SK-N-SH (cell line): ENCODE measurements around the gene METTL21C. TPM values are rescaled to one million over a fixed set of nuclear protein-coding genes. Genes with fewer than 3 reads are reported as not detected.

Experiments
- CTCF ChIA-PET: fragments of 300-600, 350-600 bp; formaldehyde crosslinking; extraction: SDS; loops from one replicate; lab custom pipeline; 2021; lab: Yijun Ruan, JAX
- POLR2A ChIA-PET: fragments of 350-600 bp; sonication (Branson Sonifier 250); formaldehyde crosslinking; extraction: SDS; loops from one replicate; lab custom pipeline; 2020; ENCODE audit warnings: antibody characterized with exemption, inconsistent platforms; lab: Yijun Ruan, JAX
- DNase-seq: peaks from one replicate; pipeline ENCODE4 v3.0.0; 2012
- H2AFZ ChIP-seq: fragments of 200-600 bp; sonication (generic); 2 replicates; pipeline ENCODE4 v1.8.1; 2016; ENCODE audit warnings: antibody characterized with exemption, mild to moderate bottlenecking, low read depth
- H3F3A ChIP-seq: fragments of 200-600 bp; sonication (generic); replicated peaks from 2 replicates; pipeline ENCODE3; 2016; ENCODE audit warnings: antibody characterized with exemption, mild to moderate bottlenecking; ENCODE audit not compliant: insufficient read depth
- H3K27ac ChIP-seq, 2 experiments: fragments of 200-500 bp in 1 of 2; fragments of 200-600 bp in 1 of 2; sonication (Bioruptor generic) in 1 of 2; sonication (generic), shearing (Covaris generic) in 1 of 2; 2 replicates each; pipeline versions ENCODE4 v1.5.1 to v1.6.1; 2014 to 2016; ENCODE audit warnings: low read depth in 2 of 2, inconsistent platforms in 1 of 2, low read length in 1 of 2, mild to moderate bottlenecking in 1 of 2, mixed read lengths in 1 of 2
- H3K27me3 ChIP-seq: fragments of 200-600 bp; sonication (generic), shearing (Covaris generic); 2 replicates; pipeline ENCODE4 v1.6.1; 2016; ENCODE audit warnings: mixed run types; ENCODE audit not compliant: insufficient read depth
- H3K36me3 ChIP-seq, 2 experiments: fragments of 200-500 bp in 1 of 2; fragments of 200-600 bp in 1 of 2; sonication (Bioruptor generic) in 1 of 2; sonication (generic) in 1 of 2; replicated peaks in 1 of 2; 2 replicates each; pipeline versions ENCODE3 to v1.5.1; 2014 to 2016; ENCODE audit warnings: low read length in 1 of 2, mild to moderate bottlenecking in 1 of 2; ENCODE audit not compliant: insufficient read depth in 2 of 2, control insufficient read depth in 1 of 2
- H3K4me1 ChIP-seq, 2 experiments: fragments of 200-500 bp in 1 of 2; fragments of 200-600 bp in 1 of 2; sonication (Bioruptor generic) in 1 of 2; sonication (generic), shearing (Covaris generic) in 1 of 2; 2 replicates each; pipeline versions ENCODE4 v1.5.1 to v1.6.1; 2014 to 2016; ENCODE audit warnings: low read depth in 1 of 2, low read length in 1 of 2, mixed run types in 1 of 2; ENCODE audit not compliant: insufficient read depth in 2 of 2, control insufficient read depth in 1 of 2
- H3K4me2 ChIP-seq: fragments of 200-600 bp; sonication (generic), shearing (Covaris generic); 2 replicates; pipeline ENCODE4 v1.6.1; 2017; ENCODE audit warnings: mixed run types
- H3K4me3 ChIP-seq, 2 experiments: fragments of 200-500 bp in 1 of 2; fragments of 200-600 bp in 1 of 2; sonication (Bioruptor generic) in 1 of 2; sonication (generic), shearing (Covaris generic) in 1 of 2; 2 replicates each; pipeline versions ENCODE4 v1.5.1 to v1.8.1; 2014 to 2016; ENCODE audit warnings: low read depth in 2 of 2, inconsistent platforms in 1 of 2, low read length in 1 of 2, mild to moderate bottlenecking in 1 of 2, mixed read lengths in 1 of 2, moderate library complexity in 1 of 2
- H3K79me2 ChIP-seq: fragments of 200-600 bp; sonication (generic); 2 replicates; pipeline ENCODE4 v1.8.1; 2017; ENCODE audit warnings: mild to moderate bottlenecking; ENCODE audit not compliant: insufficient read depth
- H3K9ac ChIP-seq: fragments of 200-600 bp; sonication (generic); 2 replicates; pipeline ENCODE4 v1.6.1; 2017; ENCODE audit warnings: mixed run types
- H3K9me2 ChIP-seq: fragments of 200-600 bp; sonication (generic); 2 replicates; pipeline ENCODE4 v1.6.1; 2017; ENCODE audit warnings: mixed run types
- H3K9me3 ChIP-seq: fragments of 200-600 bp; sonication (generic); 2 replicates; pipeline ENCODE4 v1.6.1; 2017; ENCODE audit warnings: mixed run types, mild to moderate bottlenecking, moderate library complexity
- H4K20me1 ChIP-seq: fragments of 200-600 bp; sonication (generic); 2 replicates; pipeline ENCODE4 v1.6.1; 2017; ENCODE audit warnings: mild to moderate bottlenecking, mixed run types; ENCODE audit not compliant: insufficient read depth
- CTCF ChIP-seq: fragments of 200-600 bp; sonication (generic); IDR thresholded peaks from 2 replicates; pipeline ENCODE4 v1.6.1; 2017; ENCODE audit warnings: antibody characterized with exemption, mild to moderate bottlenecking, moderate library complexity
- ELF1 ChIP-seq: IDR thresholded peaks from 2 replicates; pipeline ENCODE4 v1.4.0; 2012
- EP300 ChIP-seq, 2 experiments: IDR thresholded peaks; 2 replicates each; pipeline versions ENCODE4 v1.4.0 to v1.6.1; 2012; ENCODE audit warnings: borderline replicate concordance in 1 of 2, low read depth in 1 of 2, low read length in 1 of 2
- FOSL2 ChIP-seq: IDR thresholded peaks from 2 replicates; pipeline ENCODE4 v1.4.0; 2012; ENCODE audit warnings: low read depth, mild to moderate bottlenecking, moderate library complexity, borderline replicate concordance
- FOXJ3 ChIP-seq: sonication (generic); formaldehyde crosslinking; IDR thresholded peaks from 2 replicates; pipeline ENCODE4 v1.5.1; 2020; ENCODE audit warnings: mild to moderate bottlenecking, missing genetic modification reagents
- JUND ChIP-seq: IDR thresholded peaks from 2 replicates; pipeline ENCODE4 v1.4.0; 2012
- MXI1 ChIP-seq: IDR thresholded peaks from 2 replicates; pipeline ENCODE4 v1.6.1; 2012; ENCODE audit warnings: mild to moderate bottlenecking, low read depth, low read length, improper control_type of control experiment
- NFIC ChIP-seq: IDR thresholded peaks from 2 replicates; pipeline ENCODE4 v1.4.0; 2012; ENCODE audit warnings: borderline replicate concordance
- RAD21 ChIP-seq: IDR thresholded peaks from 2 replicates; pipeline ENCODE4 v1.6.1; 2012; ENCODE audit warnings: mild to moderate bottlenecking, low read length
- SMC3 ChIP-seq: IDR thresholded peaks from 2 replicates; pipeline ENCODE4 v1.6.1; 2012; ENCODE audit warnings: low read depth, low read length, improper control_type of control experiment
- TCF12 ChIP-seq: IDR thresholded peaks from 2 replicates; pipeline ENCODE4 v1.4.0; 2012
- WGBS: methylation state at CpG from one replicate; pipeline ENCODE4 v1.1.6; 2017; ENCODE audit warnings: low lambda C conversion rate; 5-methylcytosine and 5-hydroxymethylcytosine counted together
- polyA plus RNA-seq, 3 experiments: library from polyadenylated mRNA; depleted of rRNA; stranded (reverse); fragments of >200 nt; gene quantifications; 2 replicates each; pipeline ENCODE4 v1.2.3, GENCODE V29; 2012

Gene METTL21C
- polyA plus RNA-seq, 1 of the 3 experiments (the other 2 are of a cell fraction) = not detected

- no peak overlapping the region for H3K9ac ChIP-seq
These were observed 34.9 kb upstream of the METTL21C start for GRCh38 chr13:102729560-102730270.

GRCh38 chr13:102726430-102726829, 31.6 kb upstream of the METTL21C start:
- Histone ChIP-seq H3K4me3 (no peak overlapping the region), H3F3A (no peaks in the 10 kb centered on the region), H3K9ac (no peak overlapping the region), H3K9me3 (no peaks in the 10 kb centered on the region), H2AFZ (no peak overlapping the region), H3K36me3 (no peaks in the 10 kb centered on the region), H3K4me2 (no peak overlapping the region), H3K27ac (no peak overlapping the region), H3K79me2 (no peaks in the 10 kb centered on the region), H3K27me3 (no peaks in the 10 kb centered on the region), H4K20me1 (no peaks in the 10 kb centered on the region), H3K4me1 (no peaks in the 10 kb centered on the region; a peak in 1 of 4 replicates), H3K9me2 (no peaks in the 10 kb centered on the region)
- 83% methylated on average over 2 of the region's 2 CpGs for WGBS
- DNase-seq = no peak
- POLR2A ChIA-PET = no interaction called here
- CTCF ChIA-PET = interaction anchor here (0.8 to 2.4 kb wide), 4 partner anchors 42 to 147 kb away, joined by 3 to 19 read pairs (median 6); no protein-coding TSS in a partner anchor
- TF ChIP-seq SMC3 (peak; percentile 15; the same call in 1 of the 2 replicates), FOSL2 (no peak), RAD21 (peak; percentile 28; the same call in 1 of the 2 replicates)

More at GRCh38 chr13:102729560-102730270, 34.9 kb upstream of the METTL21C start:
- no peaks in the 10 kb centered on the region; a peak in 1 of 4 replicates for H3K4me1 ChIP-seq
- H3K27me3 ChIP-seq = peaks cover 9% of the 10 kb centered on the region
- H3K9me2 ChIP-seq = no peaks in the 10 kb centered on the region
- no peak overlapping the region; a peak in 1 of 4 replicates for H3K4me3 ChIP-seq
- ChIA-PET CTCF (no interaction called here), POLR2A (no interaction called here)
- WGBS = 24% methylated on average over 8 of the region's 8 CpGs
- H3K36me3 ChIP-seq = no peaks in the 10 kb centered on the region
- no peaks in the 10 kb centered on the region for H4K20me1 ChIP-seq
- no peak overlapping the region for H2AFZ ChIP-seq
- no peaks in the 10 kb centered on the region for H3K9me3 ChIP-seq
- no peak for DNase-seq
- no peaks in the 10 kb centered on the region for H3K79me2 ChIP-seq
- peak overlapping the region; percentile 35 for H3K4me2 ChIP-seq
- no peak overlapping the region for H3K27ac ChIP-seq
- no peaks in the 10 kb centered on the region for H3F3A ChIP-seq
- TF ChIP-seq EP300 (IDR thresholded peaks at IDR 0.05; ENCODE audit: borderline replicate concordance in 1 of 2, low read depth in 1 of 2, low read length in 1 of 2) (no peak), NFIC (peak; percentile 60; the same call in 1 of the 2 replicates)

GRCh38 chr13:102724923-102725322, 30.1 kb upstream of the METTL21C start:
- no peaks in the 10 kb centered on the region for H3K79me2 ChIP-seq
- H3K9ac ChIP-seq = no peak overlapping the region
- H3K9me3 ChIP-seq = no peaks in the 10 kb centered on the region
- peak; percentile 85 for TF ChIP-seq RAD21
- no peak for TF ChIP-seq TCF12
- TF ChIP-seq FOXJ3 (CRISPR knock-in tag) = no peak
- no peak for TF ChIP-seq ELF1
- peak; percentile 72 for TF ChIP-seq SMC3
- peak; percentile 70; the same call in 1 of the 2 replicates for TF ChIP-seq MXI1
- no peak for TF ChIP-seq JUND
- TF ChIP-seq CTCF = peak; percentile 67
- TF ChIP-seq EP300 (IDR thresholded peaks at IDR 0.05; ENCODE audit: borderline replicate concordance in 1 of 2, low read depth in 1 of 2, low read length in 1 of 2) = no peak
- TF ChIP-seq, all 33 proteins: peak for 4
- Histone ChIP-seq H3K4me1 (no peaks in the 10 kb centered on the region; a peak in 1 of 4 replicates), H4K20me1 (no peaks in the 10 kb centered on the region), H2AFZ (no peak overlapping the region), H3K4me3 (no peak overlapping the region), H3K27me3 (no peaks in the 10 kb centered on the region), H3F3A (no peaks in the 10 kb centered on the region), H3K36me3 (no peaks in the 10 kb centered on the region), H3K4me2 (no peak overlapping the region), H3K9me2 (no peaks in the 10 kb centered on the region), H3K27ac (no peak overlapping the region)
- WGBS = 59% methylated on average over 6 of the region's 6 CpGs
- POLR2A ChIA-PET = interaction anchor here (1.1 kb wide), 1 partner anchor 133 kb away, joined by 7 read pairs; no protein-coding TSS in a partner anchor
- CTCF ChIA-PET = interaction anchor here (0.6 to 2.4 kb wide), 37 partner anchors 9 to 146 kb away, joined by 3 to 23 read pairs (median 4); partner anchors contain the start of genes ERCC5 and METTL21C
- DNase-seq = peak; percentile 29
